GM04504 (cell line): Measurements from ENCODE around the gene NGFR.

Source experiments
- DNase-seq: peaks from one replicate; pipeline ENCODE4 v3.0.0-alpha.2; 2012; ENCODE audit warnings: low read depth

The NGFR gene

GRCh38 chr17:49469831-49470810, 25.0 kb upstream of the NGFR start:
- DNase-seq, result no peak

- no peak for DNase-seq
Observed at GRCh38 chr17:49471089-49471683, 23.9 kb upstream of the NGFR start.

GRCh38 chr17:49471769-49472168, 23.3 kb upstream of the NGFR start:
- no peak for DNase-seq

- no peak for DNase-seq
Observed at GRCh38 chr17:49472527-49472926, 22.6 kb upstream of the NGFR start.

GRCh38 chr17:49473900-49474751, 21.0 kb upstream of the NGFR start:
- no peak for DNase-seq

GRCh38 chr17:49477709-49478108, 17.4 kb upstream of the NGFR start:
- no peak for DNase-seq

GRCh38 chr17:49480836-49481615, 14.1 kb upstream of the NGFR start:
- no peak for DNase-seq

GRCh38 chr17:49482144-49482817, 12.8 kb upstream of the NGFR start:
- no peak for DNase-seq

- DNase-seq, result no peak
Observed at GRCh38 chr17:49483599-49484509, 11.2 kb upstream of the NGFR start.

GRCh38 chr17:49484588-49484987, 10.5 kb upstream of the NGFR start:
- DNase-seq, result no peak

GRCh38 chr17:49486012-49486641, 9.0 kb upstream of the NGFR start:
- no peak for DNase-seq

- DNase-seq, result no peak
Observed at GRCh38 chr17:49487183-49487582, 7.9 kb upstream of the NGFR start.

GRCh38 chr17:49488612-49489011, 6.5 kb upstream of the NGFR start:
- no peak for DNase-seq

GRCh38 chr17:49489348-49489747, 5.7 kb upstream of the NGFR start:
- no peak for DNase-seq

GRCh38 chr17:49490276-49490675, 4.8 kb upstream of the NGFR start:
- DNase-seq, result no peak

GRCh38 chr17:49491192-49491769, 3.8 kb upstream of the NGFR start:
- no peak for DNase-seq

GRCh38 chr17:49494399-49494985, 601 bp upstream of the NGFR start:
- no peak for DNase-seq

GRCh38 chr17:49495842-49496182, 719 bp downstream of the NGFR start:
- DNase-seq, result no peak
